ENCODE results near the gene FZD4. TPM values are rescaled to one million over a fixed set of nuclear protein-coding genes. Genes with fewer than 3 reads are reported as not detected.
"Not testable (repeated sequence)": the region's sequence is repeated elsewhere in the genome, so short reads cannot be mapped to it uniquely, and the experiment has no call there.

FZD4 gene
- total and polyA plus RNA-seq, 7 donors: 0.60 to 45.7 (median 22.9) TPM

DNA sequence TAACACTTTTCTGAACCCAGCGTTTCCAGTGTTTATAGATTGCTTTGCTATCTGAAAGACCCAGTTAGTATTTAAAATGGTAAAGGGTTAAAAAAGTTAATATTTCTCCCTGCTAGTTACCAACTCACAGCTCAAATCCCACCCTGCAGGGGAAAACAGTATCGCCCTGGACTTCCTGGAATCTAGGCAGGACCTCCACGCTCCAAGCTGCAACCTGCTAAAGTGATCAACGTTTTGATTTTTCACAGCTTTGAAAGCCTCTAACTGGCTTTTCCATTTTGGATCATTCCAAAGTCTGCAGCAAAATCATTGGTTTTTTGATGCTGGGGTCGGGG, 4.6 kb downstream of the FZD4 start:
- Histone ChIP-seq H3K27me3 (no peaks in the 10 kb centered on the region), H3K27ac (peak overlapping the region; percentile 92 to 98 (median 97)), H3K4me3 (peak overlapping the region in 3 of 4 donors; percentile 10 to 25 (median 11)), H3K9me3 (no peaks in the 10 kb centered on the region), H3K4me1 (peaks cover 0 to 82% (median 78%) of the 10 kb centered on the region in 4 donors), H3K36me3 (peaks cover 0 to 24% (median 0%) of the 10 kb centered on the region in 4 donors)
- WGBS, 2 donors: 66 to 71% methylated on average over 5 of the region's 5 CpGs
- intact Hi-C loops (cut with DNase I): no loop called here
- no peak for TF ChIP-seq POLR2AphosphoS5 (IDR thresholded peaks at IDR 0.05)
- TF ChIP-seq, protein P1, sequence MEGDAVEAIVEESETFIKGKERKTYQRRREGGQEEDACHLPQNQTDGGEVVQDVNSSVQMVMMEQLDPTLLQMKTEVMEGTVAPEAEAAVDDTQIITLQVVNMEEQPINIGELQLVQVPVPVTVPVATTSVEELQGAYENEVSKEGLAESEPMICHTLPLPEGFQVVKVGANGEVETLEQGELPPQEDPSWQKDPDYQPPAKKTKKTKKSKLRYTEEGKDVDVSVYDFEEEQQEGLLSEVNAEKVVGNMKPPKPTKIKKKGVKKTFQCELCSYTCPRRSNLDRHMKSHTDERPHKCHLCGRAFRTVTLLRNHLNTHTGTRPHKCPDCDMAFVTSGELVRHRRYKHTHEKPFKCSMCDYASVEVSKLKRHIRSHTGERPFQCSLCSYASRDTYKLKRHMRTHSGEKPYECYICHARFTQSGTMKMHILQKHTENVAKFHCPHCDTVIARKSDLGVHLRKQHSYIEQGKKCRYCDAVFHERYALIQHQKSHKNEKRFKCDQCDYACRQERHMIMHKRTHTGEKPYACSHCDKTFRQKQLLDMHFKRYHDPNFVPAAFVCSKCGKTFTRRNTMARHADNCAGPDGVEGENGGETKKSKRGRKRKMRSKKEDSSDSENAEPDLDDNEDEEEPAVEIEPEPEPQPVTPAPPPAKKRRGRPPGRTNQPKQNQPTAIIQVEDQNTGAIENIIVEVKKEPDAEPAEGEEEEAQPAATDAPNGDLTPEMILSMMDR (IDR thresholded peaks at IDR 0.05): no peak
- no peak for TF ChIP-seq EP300 (IDR thresholded peaks at IDR 0.05)
- no peak for TF ChIP-seq POLR2A (IDR thresholded peaks at IDR 0.05)
- no peak for DNase-seq

DNA sequence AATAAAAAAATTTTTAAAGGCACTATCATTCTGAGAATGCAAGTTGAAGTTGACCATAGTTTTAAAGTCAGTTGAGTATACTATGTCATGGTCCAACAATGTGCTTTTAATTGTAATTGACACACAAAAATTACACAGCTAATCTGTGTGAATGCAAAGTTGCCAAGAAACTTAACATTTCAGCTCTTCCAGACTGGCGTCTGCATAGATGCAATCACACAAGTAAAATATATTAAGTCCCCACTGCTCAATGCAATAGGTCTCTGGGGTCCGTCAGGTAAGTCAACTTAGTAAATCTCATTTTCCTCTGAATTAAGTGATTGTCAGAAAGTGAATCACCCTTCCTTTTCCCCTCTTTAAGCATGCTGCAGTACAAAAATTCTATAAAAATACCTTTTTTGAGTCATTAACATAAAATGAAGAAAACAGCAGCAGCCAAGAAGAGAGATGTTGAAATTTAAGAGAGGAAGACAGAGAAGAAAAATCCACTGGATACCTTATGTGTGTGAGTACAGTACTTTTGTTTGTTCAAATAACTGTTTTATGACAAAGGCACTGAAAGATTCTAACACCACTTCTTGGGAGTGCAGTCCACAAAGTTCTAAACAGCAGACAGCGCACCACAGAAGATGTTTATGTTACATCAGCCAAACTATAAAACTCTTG, 5.1 kb downstream of the FZD4 start:
- Histone ChIP-seq H3K4me3 (peak overlapping the region in 3 of 4 donors; percentile 10 to 25 (median 11)), H3K4me1 (peaks cover 0 to 86% (median 81%) of the 10 kb centered on the region in 4 donors), H3K27me3 (no peaks in the 10 kb centered on the region), H3K27ac (peak overlapping the region; percentile 92 to 98 (median 97)), H3K9me3 (no peaks in the 10 kb centered on the region), H3K36me3 (peaks cover 0 to 28% (median 0%) of the 10 kb centered on the region in 4 donors)
- 73 to 89% methylated on average over 3 of the region's 3 CpGs for WGBS, 2 donors
- no peak for DNase-seq
- intact Hi-C loops (cut with DNase I): no loop called here
- peak in 1 of 4 donors; percentile 32 for TF ChIP-seq EP300 (IDR thresholded peaks at IDR 0.05)
- TF ChIP-seq, protein P1 (IDR thresholded peaks at IDR 0.05): no peak
- no peak for TF ChIP-seq POLR2A (IDR thresholded peaks at IDR 0.05)
- TF ChIP-seq POLR2AphosphoS5 (IDR thresholded peaks at IDR 0.05): peak in 3 of 4 donors; percentile 19 to 40 (median 22)

GRCh38 chr11:86948733-86949132, 6.5 kb downstream of the FZD4 start:
- Histone ChIP-seq H3K4me1 (peaks cover 0 to 86% (median 76%) of the 10 kb centered on the region in 4 donors), H3K27me3 (no peaks in the 10 kb centered on the region), H3K27ac (peak overlapping the region; percentile 92 to 98 (median 97)), H3K9me3 (no peaks in the 10 kb centered on the region), H3K4me3 (peak overlapping the region in 1 of 4 donors; percentile 20), H3K36me3 (peaks cover 0 to 28% (median 0%) of the 10 kb centered on the region in 4 donors)
- DNase-seq: no peak
- WGBS, 2 donors: 86 to 95% methylated on average over 5 of the region's 5 CpGs
- intact Hi-C loops (cut with DNase I): no loop called here
- TF ChIP-seq POLR2A (IDR thresholded peaks at IDR 0.05) (no peak), EP300 (IDR thresholded peaks at IDR 0.05) (no peak), POLR2AphosphoS5 (IDR thresholded peaks at IDR 0.05) (no peak)
- TF ChIP-seq, protein P1 (IDR thresholded peaks at IDR 0.05): no peak

DNA sequence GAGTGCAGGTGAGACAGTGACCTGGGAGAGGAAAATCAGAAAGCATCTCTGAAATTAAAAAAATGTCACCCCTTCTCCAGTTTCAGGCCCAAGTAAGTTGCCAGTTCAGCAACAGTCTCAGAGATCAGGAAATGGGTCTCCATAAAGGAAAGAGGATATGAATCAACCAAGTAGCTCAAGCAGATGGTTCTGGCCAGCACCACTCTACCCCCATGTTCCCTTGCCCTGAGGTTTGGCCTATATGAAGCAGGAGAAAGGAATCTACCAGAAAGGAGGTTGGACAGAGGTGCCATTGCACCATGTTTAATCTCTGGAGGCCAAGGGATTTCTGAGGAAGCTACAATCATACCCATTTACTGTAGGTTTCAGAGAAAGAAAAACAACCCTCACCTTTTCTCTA, 7.7 kb downstream of the FZD4 start:
- Histone ChIP-seq H3K9me3 (no peaks in the 10 kb centered on the region), H3K36me3 (peaks cover 0 to 28% (median 0%) of the 10 kb centered on the region in 4 donors), H3K27me3 (no peaks in the 10 kb centered on the region), H3K4me3 (no peak overlapping the region), H3K27ac (peak overlapping the region; percentile 92 to 98 (median 97)), H3K4me1 (peaks cover 0 to 74% (median 67%) of the 10 kb centered on the region in 4 donors)
- no peak for DNase-seq
- intact Hi-C loops (cut with DNase I): no loop called here
- TF ChIP-seq, protein P1 (IDR thresholded peaks at IDR 0.05): no peak

GRCh38 chr11:86943505-86943904, 11.7 kb downstream of the FZD4 start:
- H3K27me3 ChIP-seq; H3K27ac ChIP-seq; H3K9me3 ChIP-seq; intact Hi-C loops (cut with DNase I); H3K4me3 ChIP-seq; DNase-seq: not testable (repeated sequence)
- Histone ChIP-seq H3K4me1 (peaks cover 0 to 71% (median 61%) of the 10 kb centered on the region in 4 donors), H3K36me3 (peaks cover 0 to 17% (median 0%) of the 10 kb centered on the region in 4 donors)
- 98% methylated on average over 8 of the region's 8 CpGs for WGBS, 2 donors

All from sigmoid colon (tissue), 7 donors.